Neuronal stem cell (in vitro differentiated cells): ENCODE results near the gene DCP1B.

Experiments used
- DNase-seq: peaks from one replicate; pipeline ENCODE4 v3.0.0-alpha.2; 2013; ENCODE audit warnings: low spot score
- H2AFZ ChIP-seq: one replicate; pipeline ENCODE4 v1.6.1; 2013; ENCODE audit warnings: mild to moderate bottlenecking, low read length, inconsistent platforms
- H2AK5ac ChIP-seq: 2 replicates; pipeline ENCODE4 v1.6.1; 2013; ENCODE audit warnings: low read depth, mild to moderate bottlenecking, inconsistent platforms, low read length, moderate library complexity, mixed read lengths
- H2BK120ac ChIP-seq: 2 replicates; pipeline ENCODE4 v1.6.1; 2013; ENCODE audit warnings: low read depth, mild to moderate bottlenecking, inconsistent platforms, low read length, moderate library complexity, mixed read lengths
- H2BK12ac ChIP-seq: one replicate; pipeline ENCODE4 v1.6.1; 2013; ENCODE audit warnings: low read length, inconsistent platforms
- H2BK15ac ChIP-seq: 2 replicates; pipeline ENCODE4 v1.6.1; 2013; ENCODE audit warnings: mild to moderate bottlenecking, low read length, inconsistent platforms, mixed read lengths
- H2BK5ac ChIP-seq: one replicate; pipeline ENCODE4 v1.6.1; 2013; ENCODE audit warnings: inconsistent platforms, mild to moderate bottlenecking, low read length, moderate library complexity
- H3K14ac ChIP-seq: one replicate; pipeline ENCODE4 v1.6.1; 2013; ENCODE audit warnings: low read length, inconsistent platforms
- H3K18ac ChIP-seq: 2 replicates; pipeline ENCODE4 v1.6.1; 2013; ENCODE audit warnings: low read length, inconsistent platforms
- H3K23ac ChIP-seq: 2 replicates; pipeline ENCODE4 v1.6.1; 2013; ENCODE audit warnings: low read depth, mild to moderate bottlenecking, mixed read lengths, low read length, inconsistent platforms; ENCODE audit not compliant: poor library complexity
- H3K27ac ChIP-seq: replicated peaks from 3 replicates; pipeline ENCODE4 v1.5.1; 2013; ENCODE audit warnings: low read length, inconsistent platforms
- H3K27me3 ChIP-seq, 3 experiments: 2 replicates each; pipeline ENCODE4 v1.6.1; 2013; ENCODE audit warnings: low read length in 3 of 3, mild to moderate bottlenecking in 2 of 3, inconsistent platforms in 1 of 3, low read depth in 1 of 3, mixed read lengths in 1 of 3, moderate library complexity in 1 of 3; ENCODE audit not compliant: control insufficient read depth in 3 of 3, insufficient read depth in 3 of 3
- H3K36me3 ChIP-seq, 2 donors: replicated peaks in 1 of 2; 2 replicates each; pipeline ENCODE4 v1.6.1; 2013; ENCODE audit warnings: low read length in 2 of 2; ENCODE audit not compliant: control insufficient read depth in 2 of 2, insufficient read depth in 2 of 2
- H3K4ac ChIP-seq: 2 replicates; pipeline ENCODE4 v1.6.1; 2013; ENCODE audit warnings: inconsistent platforms, mild to moderate bottlenecking, low read length, moderate library complexity
- H3K4me1 ChIP-seq, 2 donors: 1 replicate in 1 of 2; 2 replicates in 1 of 2; pipeline ENCODE4 v1.6.1; 2013; ENCODE audit warnings: low read length in 2 of 2, low read depth in 1 of 2; ENCODE audit not compliant: control insufficient read depth in 2 of 2, insufficient read depth in 1 of 2
- H3K4me2 ChIP-seq: one replicate; pipeline ENCODE4 v1.6.1; 2013; ENCODE audit warnings: mild to moderate bottlenecking, low read length, inconsistent platforms; ENCODE audit not compliant: insufficient read depth, poor library complexity, severe bottlenecking
- H3K4me3 ChIP-seq, 2 donors: 2 replicates each; pipeline ENCODE4 v1.5.1; 2013; ENCODE audit warnings: low read length in 2 of 2, mild to moderate bottlenecking in 2 of 2, inconsistent platforms in 1 of 2, moderate library complexity in 1 of 2
- H3K79me1 ChIP-seq: one replicate; pipeline ENCODE4 v1.6.1; 2013; ENCODE audit warnings: low read depth, mild to moderate bottlenecking, inconsistent platforms, low read length, moderate library complexity
- H3K9ac ChIP-seq: one replicate; pipeline ENCODE4 v1.6.1; 2013; ENCODE audit warnings: mild to moderate bottlenecking, low read depth, low read length, inconsistent platforms; ENCODE audit not compliant: poor library complexity
- H3K9me3 ChIP-seq, 2 donors: replicated peaks in 1 of 2; 2 replicates each; pipeline versions ENCODE3 to v1.6.1; 2013; ENCODE audit warnings: low read length in 2 of 2, mild to moderate bottlenecking in 2 of 2, inconsistent platforms in 1 of 2, low read depth in 1 of 2, mixed read lengths in 1 of 2, moderate library complexity in 1 of 2; ENCODE audit not compliant: control insufficient read depth in 2 of 2, insufficient read depth in 1 of 2
- H4K8ac ChIP-seq: one replicate; pipeline ENCODE4 v1.6.1; 2013; ENCODE audit warnings: low read depth, mild to moderate bottlenecking, inconsistent platforms, low read length, moderate library complexity
- H4K91ac ChIP-seq: one replicate; pipeline ENCODE4 v1.6.1; 2013; ENCODE audit warnings: low read length, low read depth, mild to moderate bottlenecking, inconsistent platforms; ENCODE audit not compliant: poor library complexity
- WGBS, 2 donors: extraction: QIAGEN DNeasy Blood & Tissue Kit; methylation state at CpG; one replicate each; pipeline ENCODE4 v1.1.7; 2013; ENCODE audit warnings: missing lambda C conversion rate in 2 of 2, mixed read lengths in 1 of 2; ENCODE audit not compliant: insufficient read length in 2 of 2, insufficient replicate concordance in 1 of 2; ENCODE audit errors: extremely low coverage in 2 of 2; 5-methylcytosine and 5-hydroxymethylcytosine counted together

The DCP1B gene

DNA sequence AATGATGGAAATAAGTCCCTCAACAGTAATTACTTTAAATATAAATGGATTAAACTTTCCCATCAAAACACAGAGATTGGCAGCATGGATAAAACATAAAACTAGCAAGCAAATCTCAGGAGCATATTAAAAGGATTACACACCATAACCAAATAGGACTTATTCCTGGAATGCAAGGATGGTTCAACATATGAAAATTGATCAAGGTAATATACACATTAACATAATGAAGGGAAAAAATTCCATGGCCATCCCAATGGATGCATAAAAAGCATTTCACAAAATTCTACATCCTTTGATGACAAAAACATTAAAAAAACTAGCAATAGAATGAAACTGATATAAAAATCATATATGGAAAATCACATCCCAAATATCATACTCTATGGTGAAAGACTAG, 99.4 kb downstream of the DCP1B start:
- H4K8ac ChIP-seq, result no peak overlapping the region
- H3K36me3 ChIP-seq, result no peaks in the 10 kb centered on the region
- no peak overlapping the region for H2BK5ac ChIP-seq
- H3K79me1 ChIP-seq, result no peaks in the 10 kb centered on the region
- DNase-seq, result no peak
- no peaks in the 10 kb centered on the region for H3K27me3 ChIP-seq
- H3K4ac ChIP-seq, result no peak overlapping the region
- no peak overlapping the region for H3K9ac ChIP-seq
- H4K91ac ChIP-seq, result no peak overlapping the region
- H3K14ac ChIP-seq, result no peak overlapping the region
- H2AFZ ChIP-seq, result no peak overlapping the region
- H3K27ac ChIP-seq, result no peak overlapping the region
- H3K4me2 ChIP-seq, result no peak overlapping the region
- no peak overlapping the region for H3K18ac ChIP-seq
- no peak overlapping the region for H2BK120ac ChIP-seq
- H3K23ac ChIP-seq, result no peak overlapping the region
- no peak overlapping the region for H3K4me3 ChIP-seq
- no peak overlapping the region for H2BK12ac ChIP-seq
- H3K9me3 ChIP-seq, result peaks cover 0 to 4% of the 10 kb centered on the region in 2 donors
- H2AK5ac ChIP-seq, result no peak overlapping the region
- H3K4me1 ChIP-seq, result no peaks in the 10 kb centered on the region
- no peak overlapping the region for H2BK15ac ChIP-seq

DNA sequence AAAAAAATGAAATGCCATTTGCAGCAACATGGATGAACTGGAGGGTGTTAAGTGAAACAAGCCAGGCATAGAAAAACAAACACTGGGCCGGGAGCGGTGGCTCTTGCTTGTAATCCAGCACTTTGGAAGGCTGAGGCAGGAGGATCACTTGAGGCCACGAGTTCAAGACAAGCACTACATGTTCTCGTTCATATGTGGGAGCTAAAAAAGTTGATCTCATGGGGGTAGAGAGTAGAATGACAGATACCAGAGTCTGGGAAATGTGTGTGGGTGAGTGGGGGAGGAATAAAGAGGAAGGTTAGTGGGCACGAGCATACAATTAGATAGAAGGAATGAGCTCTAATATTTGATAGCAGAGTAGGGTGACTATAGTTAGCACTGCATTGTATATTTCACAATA, 107.3 kb downstream of the DCP1B start:
- no peak overlapping the region for H3K4me3 ChIP-seq
- H3K4me1 ChIP-seq, result no peaks in the 10 kb centered on the region
- H3K14ac ChIP-seq, result no peak overlapping the region
- H3K9ac ChIP-seq, result no peak overlapping the region
- H2BK5ac ChIP-seq, result no peak overlapping the region
- no peak overlapping the region for H3K18ac ChIP-seq
- H2BK120ac ChIP-seq, result no peak overlapping the region
- no peak overlapping the region for H3K27ac ChIP-seq
- DNase-seq, result no peak
- H3K9me3 ChIP-seq, result no peaks in the 10 kb centered on the region
- no peak overlapping the region for H2BK15ac ChIP-seq
- no CpG with 5 or more reads among the region's 5 CpGs for WGBS, 2 donors
- no peaks in the 10 kb centered on the region for H3K79me1 ChIP-seq
- no peak overlapping the region for H3K4me2 ChIP-seq
- no peak overlapping the region for H4K91ac ChIP-seq
- H3K27me3 ChIP-seq, result no peaks in the 10 kb centered on the region
- H2AK5ac ChIP-seq, result no peak overlapping the region
- no peak overlapping the region for H3K23ac ChIP-seq
- H3K36me3 ChIP-seq, result no peaks in the 10 kb centered on the region
- H2BK12ac ChIP-seq, result no peak overlapping the region
- no peak overlapping the region for H3K4ac ChIP-seq
- H4K8ac ChIP-seq, result no peak overlapping the region
- H2AFZ ChIP-seq, result no peak overlapping the region
